Non-pigmented ciliary epithelial cell (primary cell): Measurements from ENCODE around the gene TIMM17A.

ENCODE experiments used
- DNase-seq: peaks from one replicate; pipeline ENCODE4 v3.0.0-alpha.2; 2010; ENCODE audit warnings: low read depth

The TIMM17A gene

DNA sequence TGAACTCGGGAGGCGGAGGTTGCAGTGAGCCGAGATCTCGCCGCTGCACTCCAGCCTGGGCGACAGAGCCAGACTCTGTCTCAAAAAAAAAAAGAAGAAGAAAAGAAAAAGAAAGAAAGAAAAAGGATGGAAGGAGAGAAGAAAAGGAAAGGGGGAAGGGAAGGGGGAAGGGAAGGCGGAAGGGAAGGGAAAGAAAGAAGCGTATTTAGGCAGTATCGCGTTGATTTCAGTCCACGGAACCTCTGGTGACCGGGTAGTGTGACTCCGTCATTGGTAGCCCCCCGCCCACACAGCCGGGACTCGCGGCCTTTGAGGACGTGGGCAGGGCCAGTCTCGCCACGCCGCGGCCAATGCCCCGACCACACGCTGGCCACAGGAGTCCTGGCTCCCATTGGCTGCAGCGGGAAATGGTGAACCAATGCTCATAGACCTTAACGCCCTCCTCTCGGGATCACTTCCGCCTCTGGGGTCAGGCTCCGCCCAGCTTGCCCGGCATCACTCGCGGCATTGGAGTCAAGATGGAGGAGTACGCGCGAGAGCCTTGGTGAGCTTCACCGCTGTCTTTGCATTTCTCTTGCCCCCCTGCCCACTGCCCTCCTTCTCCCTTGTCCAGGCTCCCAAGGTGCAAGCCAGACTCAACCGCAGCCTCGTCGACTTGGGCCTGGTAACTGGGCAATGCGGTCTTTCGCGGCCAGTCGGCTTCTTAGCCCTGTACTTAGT lies at the start of gene TIMM17A:
Gene TIMM17A (plus strand): TSS at position 495 of the 720 bp plus-strand sequence. CDS start 24 bp downstream, at position 519.
- DNase-seq: peak; percentile 95

DNA sequence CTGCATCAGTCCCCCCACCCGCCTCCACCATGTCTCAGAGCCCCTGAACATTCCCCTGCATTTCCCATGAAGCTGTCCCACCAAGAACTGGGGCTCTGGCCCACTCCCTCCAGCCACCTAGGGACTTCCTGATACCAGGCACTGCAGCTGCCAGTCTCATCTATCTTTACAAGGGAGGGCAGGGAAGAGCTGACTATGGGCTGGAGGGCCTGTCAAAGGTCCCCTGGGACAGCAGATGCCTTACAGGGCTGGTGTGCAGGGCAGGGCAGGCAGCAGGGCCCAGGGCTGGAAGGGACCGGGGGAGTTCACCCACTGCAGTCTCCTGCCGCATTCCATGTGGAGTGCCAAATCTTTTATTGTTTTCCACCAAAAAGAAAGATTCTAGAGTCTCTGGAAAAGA lies 49.0 kb upstream of the TIMM17A start:
- DNase-seq: no peak

DNA sequence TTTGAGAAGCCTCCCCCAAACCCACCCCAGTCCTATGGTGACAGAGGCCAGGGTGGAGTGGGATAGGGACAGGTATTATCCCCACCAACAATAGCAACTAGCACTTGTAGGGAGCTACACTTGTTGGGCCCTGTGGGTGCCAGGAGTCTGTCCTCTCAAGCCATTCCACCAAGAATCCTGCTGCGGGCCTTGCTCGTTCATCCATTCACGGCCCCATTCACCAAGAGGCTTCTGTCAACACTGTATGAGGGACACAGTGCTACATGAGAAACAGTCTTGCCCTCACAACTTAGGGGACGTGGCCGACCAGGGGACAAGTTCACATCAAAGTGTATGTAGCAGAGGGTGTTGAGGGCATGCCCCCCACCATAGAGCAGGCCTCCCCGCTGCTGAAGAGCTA lies 47.7 kb upstream of the TIMM17A start:
- no peak for DNase-seq

DNA sequence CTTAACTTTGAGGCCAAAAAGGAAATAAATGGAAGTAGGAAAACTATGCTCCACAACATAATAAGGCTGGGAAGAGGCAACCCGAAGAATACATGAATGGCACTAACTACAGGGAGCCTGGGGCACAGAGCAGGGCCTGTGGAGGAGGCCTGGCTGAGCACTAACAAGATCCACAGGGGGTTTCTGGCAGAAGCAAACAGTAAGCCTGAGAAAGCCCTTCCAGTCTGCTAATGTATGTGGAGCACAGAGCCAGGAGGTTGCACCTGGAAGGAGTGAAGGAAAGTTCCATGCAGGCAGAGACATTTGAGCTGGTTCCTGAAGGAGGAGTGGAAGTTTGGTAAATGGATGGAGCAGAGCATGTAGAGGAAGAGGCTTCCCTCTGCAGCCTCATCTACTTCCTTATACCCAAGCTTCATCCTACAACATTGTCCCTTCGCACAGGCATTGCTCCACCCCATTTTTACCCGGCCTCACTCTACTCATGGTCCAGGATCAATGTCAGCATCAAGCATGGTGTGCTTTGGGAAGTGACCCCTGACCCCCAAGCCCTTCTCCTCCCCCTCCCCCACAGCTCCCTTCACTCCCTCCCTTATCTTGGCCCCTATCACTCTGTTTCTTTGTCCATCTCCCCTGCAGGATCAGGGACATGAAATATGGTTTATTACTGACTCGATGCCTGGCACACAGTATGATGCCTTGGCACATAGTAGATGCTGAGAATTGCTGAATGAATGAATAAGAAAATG lies 43.3 kb upstream of the TIMM17A start:
- DNase-seq: no peak

DNA sequence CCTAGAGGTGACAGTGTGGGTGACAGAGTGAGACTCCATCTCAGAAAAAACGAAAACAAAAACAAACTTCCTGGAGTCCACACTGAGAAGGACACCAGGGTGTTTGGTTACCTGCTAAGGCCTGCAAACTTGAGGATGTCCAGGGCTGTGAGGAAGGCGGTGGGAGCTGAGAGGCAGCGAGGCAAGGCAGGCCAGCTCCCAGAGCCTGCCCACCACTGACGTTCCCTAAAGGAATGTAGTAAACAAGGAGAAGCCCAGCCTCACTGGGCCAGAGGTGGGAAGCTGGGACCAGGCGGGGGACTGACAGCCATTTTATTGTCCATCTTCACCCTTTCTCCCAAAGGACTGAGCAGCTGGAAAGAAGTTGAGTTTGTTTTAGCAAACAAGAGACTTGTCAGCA lies 42.5 kb upstream of the TIMM17A start:
- no peak for DNase-seq

DNA sequence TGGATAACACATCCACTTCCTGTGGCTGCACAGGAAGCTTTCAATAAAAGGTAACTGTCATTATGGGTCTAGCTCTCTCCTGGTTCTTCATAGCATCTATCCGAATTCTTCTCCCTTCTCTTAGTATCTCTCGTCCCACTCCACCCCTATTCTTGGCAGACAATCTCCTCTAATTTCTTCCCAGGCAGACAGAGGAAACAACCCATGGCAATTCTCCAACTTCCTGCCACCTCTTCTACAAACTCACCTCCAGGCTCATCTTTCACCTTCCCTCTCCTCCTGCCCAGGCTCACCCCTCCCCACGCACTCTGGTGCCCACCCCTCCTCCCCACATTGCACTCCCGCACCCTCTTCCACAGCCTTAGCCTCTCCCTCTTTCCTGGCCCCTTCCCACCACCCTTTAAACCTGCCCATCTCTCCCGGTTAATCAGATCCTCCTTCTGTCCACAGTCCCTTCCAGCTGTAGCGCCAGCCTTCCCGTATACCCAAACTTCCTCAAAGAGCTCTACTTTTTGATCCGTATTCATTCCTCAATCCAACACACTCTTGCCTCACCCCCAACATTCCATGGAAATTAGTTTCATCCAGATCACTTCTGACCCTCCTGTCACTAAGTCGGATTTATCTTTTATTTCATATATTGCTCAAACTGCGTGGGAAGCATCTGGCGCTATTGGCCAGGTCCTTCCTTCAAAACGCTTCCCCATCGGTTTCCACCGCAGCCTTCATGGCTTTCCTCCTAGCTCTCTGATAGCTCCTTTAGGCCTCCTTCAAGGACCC lies 40.7 kb upstream of the TIMM17A start:
- DNase-seq: no peak

DNA sequence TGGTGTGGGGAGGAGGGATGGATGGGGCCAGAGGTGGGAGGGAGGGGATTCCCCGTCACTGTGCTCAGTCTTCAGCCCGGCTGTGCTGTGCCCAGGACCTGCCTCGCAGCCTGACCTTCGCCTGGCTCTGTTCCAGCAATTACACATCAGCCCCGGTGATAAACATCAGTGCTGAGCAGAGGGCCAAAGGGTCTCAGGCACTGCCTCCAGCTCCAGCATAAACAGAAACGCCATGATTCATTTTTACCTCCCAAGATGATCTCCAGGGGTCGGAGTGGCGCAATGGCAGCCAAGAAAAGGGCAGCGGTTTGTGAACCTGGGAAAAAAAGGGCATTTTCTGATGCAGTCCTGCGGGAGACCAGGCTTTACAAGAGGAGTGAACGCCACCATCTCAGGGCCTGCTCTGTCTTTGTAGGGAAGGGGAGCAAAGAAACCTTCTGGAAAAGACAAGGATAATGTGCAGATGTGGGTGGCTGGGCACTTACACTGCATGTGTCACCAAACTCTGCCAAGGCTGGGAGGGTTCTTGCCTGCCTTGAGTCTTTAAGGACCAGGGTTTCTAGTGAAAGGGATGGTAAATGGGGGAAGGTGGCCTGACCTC lies 38.6 kb upstream of the TIMM17A start:
- DNase-seq: peak; percentile 66

DNA sequence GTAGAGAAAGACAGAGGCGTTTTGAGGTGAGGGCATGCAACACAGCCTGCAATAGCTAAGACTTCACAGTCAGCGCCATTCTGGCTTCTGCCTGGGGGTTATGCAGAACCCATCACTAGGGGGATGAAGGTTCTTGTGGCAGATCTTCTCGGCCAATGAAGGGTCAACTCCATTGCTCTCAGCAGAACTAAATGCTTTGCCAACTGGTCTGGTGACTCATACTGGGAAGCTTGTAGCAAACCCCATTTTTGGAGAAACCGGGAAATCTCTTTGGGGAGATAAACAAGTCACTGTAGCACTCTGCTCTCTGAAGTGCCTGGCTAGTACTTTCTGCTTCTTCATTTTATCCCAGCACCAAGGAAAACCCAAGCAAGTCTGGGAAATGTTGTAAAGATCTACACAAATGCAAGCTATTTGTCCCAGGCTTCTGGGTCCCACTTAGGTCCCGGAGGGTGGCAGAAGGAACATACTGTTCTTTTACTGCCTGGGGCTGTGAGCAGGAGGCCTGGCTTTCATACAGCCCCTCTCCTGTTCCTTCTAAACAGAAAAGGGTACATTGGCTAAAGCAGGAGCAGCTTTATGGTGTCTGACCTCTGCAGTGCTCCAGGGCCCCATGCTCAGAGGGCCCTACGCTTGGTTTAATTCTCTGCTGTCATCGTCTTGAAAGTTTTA lies 37.8 kb upstream of the TIMM17A start:
- peak; percentile 63 for DNase-seq

DNA sequence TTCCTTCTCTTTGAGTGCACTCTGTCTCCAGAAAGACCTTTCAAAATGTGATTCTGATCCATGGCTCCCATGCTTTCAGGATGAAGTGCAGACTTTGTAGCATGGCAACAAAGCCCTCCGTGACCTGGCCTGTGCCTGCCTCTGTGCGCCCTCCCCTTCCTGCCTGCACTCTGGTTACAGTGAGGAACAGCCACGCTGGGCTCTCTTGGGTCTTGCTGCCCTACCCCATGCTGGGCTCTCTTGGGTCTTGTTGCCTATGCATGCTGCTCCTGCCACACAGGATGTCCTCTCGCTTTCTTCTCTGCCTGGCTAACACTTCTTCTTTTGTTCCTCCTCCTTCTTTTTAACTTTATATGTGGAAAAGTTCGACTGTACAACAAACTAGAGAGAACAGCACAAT lies 37.0 kb upstream of the TIMM17A start:
- DNase-seq: no peak

DNA sequence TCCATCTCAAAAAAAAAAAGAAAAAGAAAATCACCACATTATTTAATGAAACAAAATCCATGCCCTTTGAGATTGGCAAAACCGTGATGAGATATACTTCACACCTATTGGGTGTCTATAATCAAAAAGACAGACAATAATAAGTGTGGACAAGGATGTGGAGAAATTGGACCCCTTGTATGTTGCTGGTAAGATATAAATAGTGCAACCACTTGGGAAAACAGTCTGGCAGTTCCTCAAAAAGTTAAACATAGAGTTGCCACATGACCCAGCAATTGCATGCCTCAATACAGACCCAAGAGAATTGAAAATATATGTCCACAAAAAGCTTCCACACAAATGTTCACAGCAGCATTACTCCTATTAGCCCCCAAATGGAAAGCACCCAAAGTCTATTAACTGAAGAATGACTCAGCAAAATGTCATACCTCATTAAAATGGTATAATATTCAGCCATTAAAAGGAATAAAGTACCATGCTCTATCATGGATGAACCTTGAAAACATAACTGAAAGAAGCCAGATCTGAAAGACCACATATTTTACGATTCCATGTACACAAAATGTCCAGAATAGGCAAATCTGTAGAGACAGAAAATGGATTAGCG lies 33.2 kb upstream of the TIMM17A start:
- no peak for DNase-seq

DNA sequence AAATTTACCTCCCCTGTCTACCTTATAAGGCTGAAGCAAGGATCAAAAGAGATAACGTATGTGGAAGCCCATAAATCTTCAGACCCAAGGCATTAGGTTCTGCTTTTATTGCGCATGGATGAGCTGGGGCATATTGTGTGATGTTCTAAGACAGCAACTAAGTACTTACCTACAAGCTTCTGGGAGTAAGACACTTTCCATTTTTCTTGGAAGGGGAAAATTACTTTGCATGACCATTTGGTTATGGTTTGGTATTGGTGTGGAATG lies 30.1 kb upstream of the TIMM17A start:
- no peak for DNase-seq

DNA sequence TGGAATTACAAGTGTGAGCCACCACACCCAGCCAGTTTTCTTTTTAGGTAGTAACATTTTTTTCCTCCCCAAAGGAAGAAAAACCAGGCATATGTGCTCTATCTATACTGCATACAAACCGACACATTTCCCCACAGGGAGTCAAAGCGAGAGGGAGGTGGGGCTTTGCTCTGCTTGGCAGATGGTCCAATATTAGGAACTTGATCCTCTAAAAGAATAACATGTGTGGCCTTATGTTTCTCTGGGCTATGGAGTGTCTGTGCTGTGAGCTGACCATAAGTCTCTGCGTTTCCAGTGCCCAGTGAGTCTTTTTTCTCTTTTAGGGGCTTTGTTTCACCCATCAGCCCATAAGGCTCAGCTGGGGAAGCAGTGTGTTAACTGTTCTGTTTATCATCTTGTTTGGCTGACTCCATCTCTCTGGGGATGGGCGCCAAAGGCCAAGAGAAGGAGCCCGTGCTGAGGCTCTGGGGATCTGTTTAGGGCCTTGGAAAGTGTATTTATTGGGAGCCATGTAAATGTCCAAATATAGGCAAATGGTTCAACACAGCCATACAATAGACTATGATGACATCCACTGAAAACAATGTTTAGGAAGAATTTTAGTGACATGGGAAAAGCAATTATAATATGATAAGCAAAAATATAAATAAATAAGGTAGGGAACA lies 29.2 kb upstream of the TIMM17A start:
- DNase-seq: no peak

DNA sequence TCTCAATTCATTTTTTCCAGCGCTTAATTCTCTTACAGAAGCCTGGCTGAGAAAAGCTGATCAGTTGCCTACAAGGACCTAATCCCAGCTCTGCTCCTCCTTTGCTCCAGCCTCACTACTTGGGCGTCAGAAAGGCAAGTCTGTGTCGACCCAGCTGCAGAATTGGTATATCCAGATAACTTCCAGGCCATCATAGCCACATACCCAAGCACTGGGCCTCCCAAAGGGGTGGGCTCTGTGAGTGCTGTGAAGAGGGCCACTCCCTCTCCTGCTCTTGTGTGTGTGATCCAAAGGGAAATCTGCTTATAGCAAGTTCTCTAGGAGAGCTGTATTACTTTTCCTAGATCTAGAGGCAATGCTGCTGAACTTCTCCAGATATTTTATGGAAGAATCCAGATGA lies 27.0 kb upstream of the TIMM17A start:
- DNase-seq: no peak

DNA sequence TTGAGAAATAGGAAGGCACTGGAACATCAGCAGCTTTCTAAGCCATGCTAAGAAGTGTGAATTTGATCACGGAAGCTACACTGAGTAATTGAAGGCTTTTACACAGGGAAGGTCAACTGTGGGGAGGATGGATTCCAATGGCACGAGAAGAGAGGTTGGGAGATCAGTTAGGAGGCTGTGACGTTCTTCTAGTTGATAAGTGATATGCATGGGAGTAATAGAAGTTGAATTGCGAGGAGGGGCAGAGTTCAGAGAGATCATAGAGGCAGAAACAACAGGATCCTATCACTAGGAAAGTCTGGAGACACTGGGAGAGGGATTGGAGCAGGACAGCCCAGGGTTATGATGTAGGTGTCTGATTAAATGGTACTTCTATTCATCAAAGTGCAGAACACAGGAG lies 25.2 kb upstream of the TIMM17A start:
- no peak for DNase-seq

DNA sequence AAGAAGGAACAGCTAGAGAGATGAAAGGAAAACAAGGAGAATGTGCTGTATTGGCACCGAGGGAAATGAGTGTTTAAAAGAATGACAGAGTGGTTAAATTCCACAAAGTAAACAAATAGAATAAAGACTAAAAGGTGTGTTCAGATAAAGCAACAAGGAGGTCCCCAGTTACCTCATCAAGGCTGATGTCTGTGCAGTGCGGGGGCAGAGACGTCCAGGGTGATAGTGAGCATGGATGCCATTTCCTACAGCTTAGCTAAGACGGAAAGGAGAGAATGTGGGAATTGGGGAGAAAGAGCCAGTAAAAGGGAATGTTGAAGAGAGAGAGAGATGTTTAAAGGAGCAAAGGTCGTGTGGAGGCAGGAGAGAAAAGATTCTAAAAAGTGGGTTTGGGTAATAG lies 24.5 kb upstream of the TIMM17A start:
- DNase-seq: no peak

DNA sequence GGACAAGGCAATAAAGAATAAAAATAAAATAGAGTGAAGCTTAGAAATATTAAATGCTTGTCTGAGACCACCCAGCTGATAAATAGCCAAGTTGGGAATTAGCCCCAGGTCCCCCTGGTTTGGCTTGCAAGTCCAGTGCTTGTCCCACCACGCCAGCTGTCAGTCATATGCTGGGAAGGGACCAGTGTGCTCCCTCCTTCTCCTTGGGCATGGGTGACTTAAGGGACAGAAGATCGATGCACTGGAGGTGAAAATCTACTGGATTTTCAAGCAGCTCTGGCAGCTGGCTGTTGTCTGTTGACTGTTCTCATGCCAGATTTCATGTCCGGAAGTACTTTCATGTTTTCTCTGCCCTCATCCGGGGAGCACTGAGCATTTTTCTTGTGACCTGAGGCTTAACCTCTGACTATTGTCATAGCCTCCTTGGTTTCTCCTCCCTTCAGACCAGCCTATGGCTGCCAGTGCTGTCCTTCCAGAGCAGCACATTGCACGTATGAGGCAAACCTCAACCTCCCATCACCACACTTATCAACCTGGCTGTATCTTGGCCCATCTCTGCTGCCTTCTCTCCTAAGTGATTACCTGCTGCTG lies 21.4 kb upstream of the TIMM17A start:
- no peak for DNase-seq

DNA sequence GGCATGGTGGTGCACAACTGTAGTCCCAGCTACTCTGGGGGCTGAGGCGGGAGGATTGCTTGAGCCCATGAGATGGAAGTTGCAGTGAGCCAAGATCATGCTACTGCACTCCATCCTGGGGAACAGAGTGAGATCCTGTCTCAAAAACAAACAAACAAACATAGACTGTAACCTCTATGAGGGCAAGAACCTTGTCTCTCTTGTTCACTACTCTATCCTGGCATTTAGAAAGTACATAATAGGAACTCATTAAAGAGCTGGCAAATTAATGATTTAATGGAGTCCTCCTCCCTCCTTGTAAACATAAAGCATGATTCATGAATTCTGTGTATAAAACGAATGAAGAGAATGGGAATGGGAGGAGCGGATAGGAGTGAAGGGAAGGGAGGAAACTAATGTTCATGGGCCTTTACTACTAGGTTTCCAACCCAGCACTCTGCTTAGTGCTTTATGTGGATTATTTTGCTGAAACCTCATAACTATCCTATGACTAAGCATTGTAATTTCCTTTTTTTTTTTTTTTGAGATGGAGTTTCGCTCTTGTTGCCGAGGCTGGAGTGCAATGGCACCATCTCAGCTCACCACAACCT lies 17.6 kb upstream of the TIMM17A start:
- DNase-seq: peak; percentile 55

DNA sequence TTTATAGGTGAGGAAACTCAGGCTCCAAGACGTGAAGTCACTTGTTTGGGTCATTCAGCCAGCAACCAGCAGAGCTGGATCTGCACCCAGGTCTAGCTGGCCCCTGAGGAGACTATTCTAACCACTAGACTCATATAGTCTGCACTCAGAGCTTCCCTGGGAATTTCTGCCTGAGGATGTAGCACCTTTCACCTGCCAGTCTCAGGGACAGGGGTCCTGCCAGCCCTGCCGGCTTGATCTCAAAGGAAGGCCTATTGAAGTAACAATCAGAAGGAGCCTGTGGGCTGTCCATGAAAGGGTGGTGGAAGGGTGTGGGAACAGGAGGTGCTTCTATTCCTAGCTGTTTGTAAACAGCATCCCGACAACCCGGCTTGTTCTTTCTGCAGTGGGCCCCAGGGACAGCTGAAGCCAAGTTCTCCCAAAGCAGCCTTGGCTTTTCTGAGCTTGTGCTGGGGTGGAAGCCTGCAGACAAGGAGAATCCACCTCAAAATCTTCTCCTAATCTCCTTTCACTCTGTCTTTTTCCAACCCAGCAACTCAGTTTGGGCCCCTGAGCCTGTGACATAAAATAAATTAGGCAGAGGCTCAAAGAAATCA lies 16.8 kb upstream of the TIMM17A start:
- no peak for DNase-seq

DNA sequence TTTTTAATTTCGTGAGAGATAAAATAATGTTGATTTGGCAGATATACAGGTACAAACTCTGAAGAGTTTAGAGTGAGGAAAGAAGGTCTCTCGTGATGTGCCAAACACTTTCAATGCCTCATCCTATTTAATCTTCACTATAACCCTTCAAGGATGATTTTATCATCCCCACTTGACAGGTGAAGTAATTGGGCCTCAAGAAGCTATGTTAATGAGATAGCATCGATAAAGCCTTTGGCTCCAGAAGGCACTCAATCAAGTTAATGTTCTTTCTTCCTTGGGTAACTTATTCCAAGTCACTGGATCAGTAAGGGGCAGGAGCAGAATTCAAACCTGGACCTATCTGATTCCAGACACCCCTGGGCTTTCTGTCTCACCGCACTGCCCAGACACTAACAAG lies 16.2 kb upstream of the TIMM17A start:
- no peak for DNase-seq

DNA sequence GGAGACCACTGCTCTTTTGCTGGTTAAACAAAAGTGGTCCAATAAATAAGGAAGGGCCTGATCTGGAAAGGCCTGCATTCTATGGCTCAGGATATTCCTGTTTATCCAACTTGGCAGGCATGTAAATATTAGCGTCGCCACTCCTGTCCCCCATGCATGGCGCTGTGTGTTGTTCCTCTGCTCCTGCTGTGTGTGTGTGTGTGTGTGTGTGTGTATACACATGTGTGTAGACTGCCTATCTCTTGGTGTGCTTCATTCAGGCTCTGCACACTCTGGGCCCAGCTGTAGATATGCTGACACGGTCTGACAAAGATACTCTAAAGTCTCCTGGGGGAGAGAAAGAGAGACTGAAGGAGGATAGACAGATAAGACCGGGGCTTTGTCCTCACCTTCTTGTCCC lies 15.7 kb upstream of the TIMM17A start:
- no peak for DNase-seq
